GM12872 (cell line): Measurements from ENCODE around the gene ISG20L2.

ENCODE experiments used
- CTCF ChIP-seq: IDR thresholded peaks from 3 replicates; pipeline ENCODE4 v1.5.1; 2011; ENCODE audit warnings: low read depth, mild to moderate bottlenecking, low read length, moderate library complexity; ENCODE audit not compliant: insufficient read depth

Gene ISG20L2

GRCh38 chr1:156760092-156760795, 31.7 kb upstream of the ISG20L2 start:
- no peak for TF ChIP-seq CTCF

- TF ChIP-seq CTCF: no peak
Measured at GRCh38 chr1:156756355-156756754, 27.8 kb upstream of the ISG20L2 start.

- TF ChIP-seq CTCF: no peak
Measured at GRCh38 chr1:156755527-156755950, 27.0 kb upstream of the ISG20L2 start.

- TF ChIP-seq CTCF: no peak
Measured at GRCh38 chr1:156754219-156754618, 25.7 kb upstream of the ISG20L2 start.

- no peak for TF ChIP-seq CTCF
Measured at GRCh38 chr1:156752843-156753482, 24.4 kb upstream of the ISG20L2 start.

GRCh38 chr1:156751757-156752481, 23.4 kb upstream of the ISG20L2 start:
- 0 out of 3 replicates have a peak, but pooled peaks have one; percentile 13 for TF ChIP-seq CTCF

- no peak for TF ChIP-seq CTCF
Measured at GRCh38 chr1:156751451-156751756, 22.8 kb upstream of the ISG20L2 start, which contains the start of gene HDGF. Gene HDGF (minus strand): TSS chr1:156751675. CDS start chr1:156751429, 246 bp downstream.
